GM23248 (cell line): ENCODE results near the gene TMCO5A. TPM values are rescaled to one million over a fixed set of nuclear protein-coding genes. Genes with fewer than 3 reads are reported as not detected.

ENCODE experiments used
- DNase-seq: peaks from one replicate; pipeline ENCODE4 v3.0.0-alpha.2; 2015
- H2AFZ ChIP-seq: fragments of 200-600 bp; sonication (generic); 2 replicates; pipeline ENCODE4 v1.6.1; 2016; ENCODE audit warnings: antibody characterized with exemption
- H3F3A ChIP-seq: fragments of 200-600 bp; sonication (generic); 2 replicates; pipeline ENCODE4 v1.6.1; 2016; ENCODE audit warnings: mild to moderate bottlenecking, antibody characterized with exemption, mixed run types; ENCODE audit not compliant: insufficient read depth
- H3K27ac ChIP-seq: fragments of 200-600 bp; sonication (generic); 2 replicates; pipeline ENCODE4 v1.5.1; 2016; ENCODE audit warnings: mild to moderate bottlenecking
- H3K27me3 ChIP-seq: fragments of 200-600 bp; sonication (generic); replicated peaks from 2 replicates; pipeline ENCODE4 v1.6.1; 2016; ENCODE audit warnings: mild to moderate bottlenecking; ENCODE audit not compliant: insufficient read depth
- H3K36me3 ChIP-seq: fragments of 200-600 bp; sonication (generic); 2 replicates; pipeline ENCODE4 v1.6.1; 2016; ENCODE audit warnings: low read depth, mild to moderate bottlenecking
- H3K4me1 ChIP-seq: fragments of 200-600 bp; sonication (generic); 2 replicates; pipeline ENCODE4 v1.6.1; 2016; ENCODE audit warnings: mild to moderate bottlenecking; ENCODE audit not compliant: insufficient read depth
- H3K4me2 ChIP-seq: fragments of 200-600 bp; sonication (generic); one replicate; pipeline ENCODE4 v1.6.1; 2016; ENCODE audit warnings: mild to moderate bottlenecking; ENCODE audit not compliant: unreplicated experiment
- H3K4me3 ChIP-seq: fragments of 200-600 bp; sonication (generic); 2 replicates; pipeline ENCODE4 v1.5.1; 2016; ENCODE audit warnings: mild to moderate bottlenecking
- H3K79me2 ChIP-seq: fragments of 200-600 bp; sonication (generic); 2 replicates; pipeline ENCODE4 v1.6.1; 2016; ENCODE audit warnings: mild to moderate bottlenecking; ENCODE audit not compliant: insufficient read depth
- H3K9ac ChIP-seq: fragments of 200-600 bp; sonication (generic); 2 replicates; pipeline ENCODE4 v1.6.1; 2016; ENCODE audit warnings: mild to moderate bottlenecking
- H3K9me2 ChIP-seq: fragments of 200-600 bp; sonication (generic); 2 replicates; pipeline ENCODE4 v1.6.1; 2016; ENCODE audit warnings: mixed run types, mild to moderate bottlenecking, moderate library complexity; ENCODE audit not compliant: insufficient read depth
- H3K9me3 ChIP-seq: fragments of 200-600 bp; sonication (generic); one replicate; pipeline ENCODE4 v1.6.1; 2017; ENCODE audit warnings: low read depth
- H4K20me1 ChIP-seq: fragments of 200-600 bp; sonication (generic); 2 replicates; pipeline ENCODE4 v1.6.0; 2016; ENCODE audit not compliant: insufficient read depth
- EZH2 ChIP-seq: fragments of 200-600 bp; sonication (generic); IDR thresholded peaks from 2 replicates; pipeline ENCODE4 v1.6.1; 2018; ENCODE audit warnings: antibody characterized with exemption, mild to moderate bottlenecking; ENCODE audit not compliant: insufficient read depth, poor library complexity, severe bottlenecking
- EZH2phosphoT487 ChIP-seq: fragments of 200-600 bp; sonication (generic); IDR thresholded peaks from 2 replicates; pipeline ENCODE4 v1.6.1; 2018; ENCODE audit warnings: antibody characterized with exemption, moderate library complexity, mild to moderate bottlenecking, low read depth; ENCODE audit not compliant: insufficient read depth
- WGBS, 2 experiments: methylation state at CpG; one replicate each; pipeline ENCODE4 v1.1.6; 2015 to 2017; ENCODE audit warnings: low lambda C conversion rate in 2 of 2, low coverage in 1 of 2; ENCODE audit errors: missing lambda C conversion rate in 2 of 2; 5-methylcytosine and 5-hydroxymethylcytosine counted together
- in situ Hi-C: fragments of 300-500 bp; cut with MboI; formaldehyde crosslinking; loops from 2 replicates; pipeline ENCODE4 v1.15.0; 2020
- polyA plus RNA-seq: library from polyadenylated mRNA; unstranded; fragments of >200 nt; fragmentation: Nextera tagmentation; extraction: Ambion mirVana; gene quantifications from 2 replicates; pipeline ENCODE4 v1.2.1, GENCODE V29; 2016
- total RNA-seq: library from RNA; depleted of rRNA; stranded (reverse); fragments of >200 nt; shearing (Covaris generic); gene quantifications from 2 replicates; pipeline ENCODE4 v1.2.3, GENCODE V29; 2014

Gene TMCO5A
- total and polyA plus RNA-seq, 2 experiments from 2014 or later = not detected

DNA sequence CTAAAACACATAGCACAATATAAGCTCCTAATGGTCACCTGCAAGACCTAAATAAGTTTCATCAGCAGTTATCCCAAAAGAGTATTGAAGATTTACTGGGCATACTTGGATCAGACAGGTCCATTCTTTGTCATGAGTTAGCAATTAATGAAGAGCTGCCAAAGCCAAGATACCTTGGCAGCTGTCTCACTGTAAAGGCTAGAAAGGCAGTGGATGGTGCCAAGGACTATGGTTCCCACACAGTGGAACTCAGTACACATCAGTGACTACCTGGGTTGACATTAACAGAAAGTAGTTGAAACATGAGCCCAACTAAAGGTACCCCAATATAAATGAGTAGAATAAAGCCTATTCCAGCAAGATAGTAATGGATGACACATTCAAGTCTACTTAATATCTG lies 41.1 kb upstream of the TMCO5A start:
- Histone ChIP-seq H2AFZ (no peak overlapping the region), H3K4me2 (no peak overlapping the region), H3K4me1 (peaks cover 19% of the 10 kb centered on the region), H3F3A (no peaks in the 10 kb centered on the region), H3K9me3 (no peaks in the 10 kb centered on the region), H3K27me3 (no peaks in the 10 kb centered on the region), H3K27ac (no peak overlapping the region), H3K4me3 (no peak overlapping the region), H3K9me2 (no peaks in the 10 kb centered on the region), H4K20me1 (no peaks in the 10 kb centered on the region), H3K36me3 (no peaks in the 10 kb centered on the region), H3K9ac (no peak overlapping the region), H3K79me2 (no peaks in the 10 kb centered on the region)
- TF ChIP-seq EZH2 = no peak
- no peak for TF ChIP-seq EZH2phosphoT487
- in situ Hi-C loops = loop anchor here (25.0 kb wide), 2 partner anchors 756 to 1381 kb away; no protein-coding TSS in a partner anchor
- no peak for DNase-seq

DNA sequence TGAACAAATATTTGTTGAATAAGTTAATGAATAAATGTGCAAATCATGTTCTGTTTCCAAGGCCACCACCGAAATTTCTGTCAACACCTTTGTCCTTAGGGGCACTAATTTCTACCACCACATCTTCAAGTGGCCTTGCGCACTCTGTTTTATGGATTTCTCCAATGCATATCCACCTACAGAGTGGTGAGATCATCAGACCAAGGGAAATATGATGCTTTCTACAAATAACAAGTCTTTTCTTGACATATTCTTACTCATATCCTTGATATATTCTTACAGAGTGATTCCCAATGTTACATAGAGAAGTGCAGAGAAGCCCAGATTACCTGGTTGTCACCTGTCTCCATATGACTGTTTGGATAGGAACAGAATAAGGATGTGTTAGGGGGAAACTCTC lies 36.1 kb upstream of the TMCO5A start:
- in situ Hi-C loops = loop anchor here (25.0 kb wide), 2 partner anchors 761 to 1386 kb away; no protein-coding TSS in a partner anchor
- no peaks in the 10 kb centered on the region for H3K79me2 ChIP-seq
- no peak overlapping the region for H3K9ac ChIP-seq

DNA sequence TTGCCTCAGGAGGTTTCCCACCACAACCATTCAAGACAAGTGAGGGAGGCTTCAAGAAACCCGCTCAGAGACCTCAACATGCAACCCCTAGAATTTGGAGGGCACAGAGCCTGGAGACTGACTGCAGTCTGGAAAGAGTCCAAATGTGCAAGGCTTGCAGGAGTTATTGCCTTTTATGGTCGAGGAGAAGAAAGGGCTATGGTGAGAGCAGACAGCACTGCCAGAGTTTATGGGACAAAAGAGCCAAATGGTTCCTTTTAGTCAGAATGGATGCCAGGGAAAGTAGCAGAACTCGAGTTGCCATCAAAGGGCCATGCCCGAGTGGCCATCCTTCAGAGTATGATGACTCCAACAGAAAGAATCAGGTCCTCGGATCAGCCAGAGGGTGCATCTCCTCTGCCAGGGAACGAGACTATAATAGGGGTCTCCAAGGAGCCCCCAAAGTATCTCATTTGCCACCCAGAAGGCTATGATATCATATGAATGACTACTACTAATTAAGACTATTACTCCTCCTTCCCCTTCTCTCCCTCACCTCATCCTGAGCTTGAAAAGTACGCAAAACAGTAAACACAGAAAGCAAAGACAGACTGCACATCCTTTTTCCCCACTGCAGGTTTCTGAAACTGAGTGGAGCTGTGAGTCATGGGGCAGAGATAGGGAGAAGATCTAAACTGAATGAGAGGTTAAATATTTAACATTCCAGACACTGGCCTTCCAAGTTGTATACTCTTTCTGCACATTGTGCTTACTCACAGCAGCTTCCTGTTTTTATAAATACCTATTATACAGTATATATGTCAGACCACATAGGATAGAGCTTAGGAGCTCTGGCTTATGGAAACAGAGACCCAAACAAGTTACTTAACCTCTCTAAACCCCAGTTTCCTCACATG lies 33.9 kb upstream of the TMCO5A start:
- peak; percentile 59 for DNase-seq
- peaks cover 17% of the 10 kb centered on the region for H3K4me1 ChIP-seq
- peak overlapping the region; percentile 53 for H3K4me2 ChIP-seq
- peaks cover 20% of the 10 kb centered on the region for H3F3A ChIP-seq
- no peaks in the 10 kb centered on the region for H3K79me2 ChIP-seq
- H3K9me2 ChIP-seq = no peaks in the 10 kb centered on the region
- peak overlapping the region; percentile 22; the same call in 1 of the 2 replicates for H3K27ac ChIP-seq
- peak overlapping the region; percentile 45 for H3K4me3 ChIP-seq
- no peak overlapping the region for H3K9ac ChIP-seq
- H3K9me3 ChIP-seq = no peaks in the 10 kb centered on the region
- H2AFZ ChIP-seq = peak overlapping the region; percentile 37
- no peaks in the 10 kb centered on the region for H3K36me3 ChIP-seq
- in situ Hi-C loops = no loop called here
- no peaks in the 10 kb centered on the region for H4K20me1 ChIP-seq
- no peak for TF ChIP-seq EZH2phosphoT487
- no peak for TF ChIP-seq EZH2
- no peaks in the 10 kb centered on the region for H3K27me3 ChIP-seq
- 36 to 37% methylated on average over 7 of the region's 7 CpGs for WGBS, 2 experiments

More for the DNA sequence above, 36.1 kb upstream of the TMCO5A start:
- no peaks in the 10 kb centered on the region for H3K9me2 ChIP-seq
- no peak for DNase-seq
- no peak for TF ChIP-seq EZH2
- no peak for TF ChIP-seq EZH2phosphoT487
- H3K27me3 ChIP-seq = no peaks in the 10 kb centered on the region
- H4K20me1 ChIP-seq = no peaks in the 10 kb centered on the region
- 71 to 77% methylated on average over 2 of the region's 2 CpGs for WGBS, 2 experiments
- H3K4me2 ChIP-seq = no peak overlapping the region
- no peaks in the 10 kb centered on the region for H3K36me3 ChIP-seq
- H3K27ac ChIP-seq = no peak overlapping the region
- H3F3A ChIP-seq = peaks cover 20% of the 10 kb centered on the region
- peaks cover 27% of the 10 kb centered on the region for H3K4me1 ChIP-seq
- H2AFZ ChIP-seq = no peak overlapping the region
- no peak overlapping the region for H3K4me3 ChIP-seq
- H3K9me3 ChIP-seq = no peaks in the 10 kb centered on the region

DNA sequence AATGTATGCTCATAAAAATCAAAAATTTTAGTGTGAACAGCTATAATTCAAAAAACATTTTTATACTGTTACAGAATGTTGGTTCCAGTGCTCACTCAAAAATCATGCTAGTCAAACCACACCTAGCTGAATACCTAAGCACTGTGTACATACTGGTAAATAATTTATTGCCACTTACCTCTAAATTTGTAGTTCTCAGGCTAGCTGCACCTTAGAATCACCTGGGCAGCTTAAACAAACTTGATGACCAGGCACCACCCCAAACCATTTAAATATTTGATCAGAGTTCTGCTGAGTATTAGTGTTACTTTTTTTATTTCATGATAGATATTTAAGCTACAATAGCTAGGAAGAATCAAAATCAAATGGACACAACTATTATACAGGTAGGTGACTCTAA lies 32.3 kb upstream of the TMCO5A start:
- Histone ChIP-seq H3K27ac (no peak overlapping the region), H3K9me3 (no peaks in the 10 kb centered on the region), H3K79me2 (no peaks in the 10 kb centered on the region), H2AFZ (no peak overlapping the region), H3K9me2 (no peaks in the 10 kb centered on the region), H3K36me3 (no peaks in the 10 kb centered on the region), H3F3A (peaks cover 20% of the 10 kb centered on the region), H3K4me2 (no peak overlapping the region), H3K4me3 (no peak overlapping the region), H3K4me1 (peaks cover 17% of the 10 kb centered on the region), H3K27me3 (no peaks in the 10 kb centered on the region), H3K9ac (no peak overlapping the region), H4K20me1 (no peaks in the 10 kb centered on the region)
- TF ChIP-seq EZH2 = no peak
- no peak for TF ChIP-seq EZH2phosphoT487
- in situ Hi-C loops = no loop called here
- no peak for DNase-seq
